ENCODE measurements around the gene ALDH1A3. TPM values are rescaled to one million over a fixed set of nuclear protein-coding genes. Genes with fewer than 3 reads are reported as not detected.

ALDH1A3 gene
- total and polyA plus RNA-seq, 8 donors: 3.5 to 87.2 (median 30.3) TPM

DNA sequence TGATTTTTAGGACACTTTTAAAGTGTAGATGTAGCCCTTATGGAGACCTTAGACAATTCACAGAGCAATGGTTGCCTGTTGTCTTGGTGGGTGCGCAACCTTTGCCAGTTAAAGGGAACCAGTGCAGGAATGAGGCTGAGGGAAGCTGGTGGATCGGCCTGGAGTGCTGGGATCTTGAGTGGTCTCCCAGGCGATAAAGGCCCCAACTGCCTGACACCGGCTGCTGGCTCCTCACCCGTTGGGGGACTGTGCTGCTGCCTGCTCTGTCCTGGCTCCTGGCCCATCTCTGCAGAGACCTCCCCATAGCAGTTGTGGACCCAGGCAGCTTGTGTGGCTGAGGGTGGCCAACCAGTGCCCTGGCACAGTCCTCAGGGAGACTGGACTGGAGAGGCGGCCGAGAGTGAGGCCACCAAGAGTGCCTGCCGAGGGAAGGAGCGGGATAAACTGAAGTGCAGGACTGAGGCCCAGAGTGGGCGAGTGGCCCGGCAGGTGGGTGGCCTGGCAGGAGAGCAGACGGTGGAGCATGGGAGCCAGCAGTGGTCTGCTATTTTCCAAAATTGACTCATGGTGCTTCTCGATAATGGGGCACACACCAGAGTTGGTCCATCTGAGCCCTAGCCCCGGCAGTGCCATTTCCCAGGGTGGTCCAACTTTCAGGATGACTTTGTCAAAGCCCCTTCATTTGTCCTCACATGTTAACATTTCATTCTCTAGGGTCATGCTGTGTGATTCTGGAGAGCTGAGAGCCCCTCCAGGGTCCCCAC, 2.1 kb downstream of the ALDH1A3 start:
- Histone ChIP-seq H3K27me3 (peaks cover 9 to 91% (median 58%) of the 10 kb centered on the region in 3 donors), H3K27ac (peak overlapping the region in 1 of 5 donors; percentile 77), H3K4me1 (peaks cover 12 to 23% (median 18%) of the 10 kb centered on the region in 4 donors), H3K36me3 (no peaks in the 10 kb centered on the region), H3K4me3 (peak overlapping the region; percentile 6 to 65 (median 33)), H3K9me3 (no peaks in the 10 kb centered on the region)
- TF ChIP-seq EP300 (IDR thresholded peaks at IDR 0.05) (no peak), POLR2AphosphoS5 (IDR thresholded peaks at IDR 0.05) (no peak), POLR2A (IDR thresholded peaks at IDR 0.05) (no peak)
- TF ChIP-seq, protein P1, sequence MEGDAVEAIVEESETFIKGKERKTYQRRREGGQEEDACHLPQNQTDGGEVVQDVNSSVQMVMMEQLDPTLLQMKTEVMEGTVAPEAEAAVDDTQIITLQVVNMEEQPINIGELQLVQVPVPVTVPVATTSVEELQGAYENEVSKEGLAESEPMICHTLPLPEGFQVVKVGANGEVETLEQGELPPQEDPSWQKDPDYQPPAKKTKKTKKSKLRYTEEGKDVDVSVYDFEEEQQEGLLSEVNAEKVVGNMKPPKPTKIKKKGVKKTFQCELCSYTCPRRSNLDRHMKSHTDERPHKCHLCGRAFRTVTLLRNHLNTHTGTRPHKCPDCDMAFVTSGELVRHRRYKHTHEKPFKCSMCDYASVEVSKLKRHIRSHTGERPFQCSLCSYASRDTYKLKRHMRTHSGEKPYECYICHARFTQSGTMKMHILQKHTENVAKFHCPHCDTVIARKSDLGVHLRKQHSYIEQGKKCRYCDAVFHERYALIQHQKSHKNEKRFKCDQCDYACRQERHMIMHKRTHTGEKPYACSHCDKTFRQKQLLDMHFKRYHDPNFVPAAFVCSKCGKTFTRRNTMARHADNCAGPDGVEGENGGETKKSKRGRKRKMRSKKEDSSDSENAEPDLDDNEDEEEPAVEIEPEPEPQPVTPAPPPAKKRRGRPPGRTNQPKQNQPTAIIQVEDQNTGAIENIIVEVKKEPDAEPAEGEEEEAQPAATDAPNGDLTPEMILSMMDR (IDR thresholded peaks at IDR 0.05): no peak
- intact Hi-C loops (cut with DNase I; ENCODE audit: low total_unique reads): no loop called here
- DNase-seq: no peak
- 82 to 89% (median 83%) methylated on average over 10 to 14 of the region's 14 CpGs for whole genome bisulfite sequencing, 5 donors

DNA sequence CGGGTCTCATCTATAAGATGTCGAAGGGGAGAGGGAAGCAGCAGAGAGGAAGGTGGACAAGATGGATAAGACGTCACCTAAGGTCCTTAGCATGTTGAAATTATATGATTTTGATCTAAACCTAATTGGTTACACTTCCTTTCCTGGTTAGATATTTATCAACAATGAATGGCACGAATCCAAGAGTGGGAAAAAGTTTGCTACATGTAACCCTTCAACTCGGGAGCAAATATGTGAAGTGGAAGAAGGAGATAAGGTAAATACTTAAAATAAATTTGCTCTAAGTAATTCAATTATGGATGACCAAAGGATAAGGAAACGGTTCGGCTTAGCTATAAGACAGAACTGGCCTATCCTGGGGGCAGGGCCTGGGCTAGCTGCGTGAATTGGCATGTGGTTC, 5.5 kb downstream of the ALDH1A3 start:
- H3K9me3 ChIP-seq: no peaks in the 10 kb centered on the region
- TF ChIP-seq POLR2AphosphoS5 (IDR thresholded peaks at IDR 0.05): no peak
- TF ChIP-seq EP300 (IDR thresholded peaks at IDR 0.05): no peak
- TF ChIP-seq, protein P1 (IDR thresholded peaks at IDR 0.05): no peak
- no peak for TF ChIP-seq POLR2A (IDR thresholded peaks at IDR 0.05)
- intact Hi-C loops (cut with DNase I; ENCODE audit: low total_unique reads): no loop called here
- no peaks in the 10 kb centered on the region for H3K36me3 ChIP-seq
- peaks cover 9 to 88% (median 36%) of the 10 kb centered on the region in 3 donors for H3K27me3 ChIP-seq
- no peak overlapping the region for H3K4me3 ChIP-seq
- 37 to 48% (median 40%) methylated on average over 8 of the region's 8 CpGs for WGBS, 5 donors
- H3K27ac ChIP-seq: no peak overlapping the region
- DNase-seq: no peak
- peaks cover under 1 to 18% (median 13%) of the 10 kb centered on the region in 4 donors for H3K4me1 ChIP-seq

DNA sequence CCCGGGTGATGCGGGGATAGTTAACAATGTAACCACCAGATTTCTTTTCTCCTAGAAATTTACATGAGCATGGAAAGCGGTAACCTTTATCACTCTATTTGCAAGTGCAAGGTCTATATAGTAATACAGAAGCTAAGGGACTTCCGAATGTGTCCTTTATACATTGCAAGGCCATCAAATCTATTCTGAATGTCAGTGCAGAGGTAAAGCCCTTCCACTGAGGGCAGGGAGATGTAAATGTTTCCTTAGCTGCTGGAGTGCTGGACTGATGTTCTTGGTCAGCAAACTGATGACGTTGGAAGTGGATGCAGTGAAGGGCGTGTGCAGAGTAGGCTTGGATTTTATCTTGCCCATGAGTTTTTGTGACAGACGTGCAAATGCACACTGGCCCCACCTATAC, 6.2 kb downstream of the ALDH1A3 start:
- Histone ChIP-seq H3K9me3 (no peaks in the 10 kb centered on the region), H3K4me1 (peaks cover 0 to 13% (median 6%) of the 10 kb centered on the region in 4 donors), H3K27ac (no peak overlapping the region), H3K36me3 (no peaks in the 10 kb centered on the region), H3K27me3 (peaks cover 3 to 86% (median 34%) of the 10 kb centered on the region in 3 donors), H3K4me3 (no peak overlapping the region)
- intact Hi-C loops (cut with DNase I; ENCODE audit: low total_unique reads): no loop called here
- no peak for DNase-seq
- TF ChIP-seq POLR2A (IDR thresholded peaks at IDR 0.05): no peak
- no peak for TF ChIP-seq EP300 (IDR thresholded peaks at IDR 0.05)
- TF ChIP-seq, protein P1 (IDR thresholded peaks at IDR 0.05): no peak
- no peak for TF ChIP-seq POLR2AphosphoS5 (IDR thresholded peaks at IDR 0.05)
- 70 to 81% (median 74%) methylated on average over 7 of the region's 7 CpGs for WGBS, 5 donors

DNA sequence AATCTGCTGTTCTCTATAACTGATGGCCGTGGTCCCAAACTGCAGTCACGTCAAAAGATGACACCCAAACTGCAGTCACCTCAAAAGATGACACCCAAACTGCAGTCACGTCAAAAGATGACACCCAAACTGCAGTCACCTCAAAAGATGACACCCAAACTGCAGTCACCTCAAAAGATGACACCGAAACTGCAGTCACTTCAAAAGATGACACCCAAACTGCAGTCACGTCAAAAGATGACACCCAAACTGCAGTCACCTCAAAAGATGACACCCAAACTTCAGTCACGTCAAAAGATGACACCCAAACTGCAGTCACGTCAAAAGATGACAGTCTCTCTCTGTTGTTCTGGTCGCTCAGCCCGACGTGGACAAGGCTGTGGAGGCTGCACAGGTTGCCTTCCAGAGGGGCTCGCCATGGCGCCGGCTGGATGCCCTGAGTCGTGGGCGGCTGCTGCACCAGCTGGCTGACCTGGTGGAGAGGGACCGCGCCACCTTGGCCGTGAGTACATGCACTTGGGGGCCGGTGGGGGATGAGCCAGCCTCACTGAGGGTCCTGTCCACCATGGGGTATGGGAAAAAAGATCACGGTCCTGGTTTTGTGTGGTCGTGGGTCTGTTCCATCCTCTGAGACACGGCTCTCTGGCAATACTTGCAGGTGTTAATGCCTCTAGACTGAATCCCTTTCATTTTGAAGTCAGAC, 7.7 kb downstream of the ALDH1A3 start:
- no peak for DNase-seq
- WGBS, 5 donors: 80 to 92% (median 88%) methylated on average over 22 of the region's 22 CpGs
- Histone ChIP-seq H3K4me1 (peaks cover 0 to 13% (median 5%) of the 10 kb centered on the region in 4 donors), H3K27ac (no peak overlapping the region), H3K27me3 (peaks cover 3 to 84% (median 31%) of the 10 kb centered on the region in 3 donors), H3K4me3 (no peak overlapping the region), H3K9me3 (no peaks in the 10 kb centered on the region), H3K36me3 (peaks cover 0 to 4% (median 0%) of the 10 kb centered on the region in 4 donors)
- TF ChIP-seq EP300 (IDR thresholded peaks at IDR 0.05): no peak
- TF ChIP-seq POLR2A (IDR thresholded peaks at IDR 0.05): no peak
- TF ChIP-seq POLR2AphosphoS5 (IDR thresholded peaks at IDR 0.05): no peak
- TF ChIP-seq, protein P1 (IDR thresholded peaks at IDR 0.05): no peak
- intact Hi-C loops (cut with DNase I; ENCODE audit: low total_unique reads): no loop called here

Data from stomach (tissue), 9 donors.